H9 (cell line): ENCODE results near the gene PTCD1. TPM values are rescaled to one million over a fixed set of nuclear protein-coding genes. Genes with fewer than 3 reads are reported as not detected.

Experiments used
- DNase-seq: peaks from one replicate; pipeline ENCODE4 v3.0.0-alpha.2; 2017
- H2AFZ ChIP-seq: one replicate; pipeline ENCODE4 v1.6.1; 2013; ENCODE audit warnings: mild to moderate bottlenecking, low read length, control low read depth, moderate library complexity
- H2AK5ac ChIP-seq: 2 replicates; pipeline ENCODE4 v1.6.1; 2013; ENCODE audit warnings: low read length, control low read depth, mixed read lengths; ENCODE audit not compliant: insufficient read length
- H2BK120ac ChIP-seq: one replicate; pipeline ENCODE4 v1.6.1; 2013; ENCODE audit warnings: low read depth, mild to moderate bottlenecking, low read length, control low read depth, inconsistent platforms; ENCODE audit not compliant: poor library complexity, severe bottlenecking
- H2BK12ac ChIP-seq: 2 replicates; pipeline ENCODE4 v1.6.1; 2013; ENCODE audit warnings: low read length, control low read depth, mixed read lengths, low read depth; ENCODE audit not compliant: insufficient read length
- H2BK15ac ChIP-seq: 2 replicates; pipeline ENCODE4 v1.6.1; 2013; ENCODE audit warnings: low read depth, low read length, control low read depth
- H2BK20ac ChIP-seq: one replicate; pipeline ENCODE4 v1.6.1; 2013; ENCODE audit warnings: low read depth, mild to moderate bottlenecking, low read length, control low read depth, inconsistent platforms; ENCODE audit not compliant: poor library complexity, severe bottlenecking
- H2BK5ac ChIP-seq: 2 replicates; pipeline ENCODE4 v1.6.1; 2013; ENCODE audit warnings: low read length, control low read depth, mixed read lengths; ENCODE audit not compliant: insufficient read length
- H3K14ac ChIP-seq: 2 replicates; pipeline ENCODE4 v1.6.1; 2013; ENCODE audit warnings: low read length, control low read depth; ENCODE audit not compliant: insufficient read depth
- H3K18ac ChIP-seq: 2 replicates; pipeline ENCODE4 v1.6.1; 2013; ENCODE audit warnings: low read depth, mild to moderate bottlenecking, mixed read lengths, low read length, control low read depth; ENCODE audit not compliant: insufficient read length
- H3K23ac ChIP-seq: 2 replicates; pipeline ENCODE4 v1.6.1; 2013; ENCODE audit warnings: low read length, control low read depth, mixed read lengths, low read depth; ENCODE audit not compliant: insufficient read length
- H3K23me2 ChIP-seq: 2 replicates; pipeline ENCODE4 v1.6.1; 2013; ENCODE audit warnings: low read depth, mild to moderate bottlenecking, mixed read lengths, low read length, control low read depth; ENCODE audit not compliant: insufficient read length, poor library complexity, severe bottlenecking
- H3K27ac ChIP-seq: 2 replicates; pipeline ENCODE4 v1.5.1; 2013; ENCODE audit warnings: low read length, control low read depth, mixed read lengths, low read depth; ENCODE audit not compliant: insufficient read length
- H3K27me3 ChIP-seq: 2 replicates; pipeline ENCODE4 v1.6.1; 2013; ENCODE audit warnings: low read length, control low read depth, inconsistent platforms; ENCODE audit not compliant: insufficient read depth
- H3K4ac ChIP-seq: 2 replicates; pipeline ENCODE4 v1.6.1; 2013; ENCODE audit warnings: low read depth, mild to moderate bottlenecking, control low read depth, inconsistent platforms, low read length, moderate library complexity
- H3K4me1 ChIP-seq: 2 replicates; pipeline ENCODE4 v1.6.1; 2013; ENCODE audit warnings: low read length, control low read depth, inconsistent platforms; ENCODE audit not compliant: insufficient read depth
- H3K4me2 ChIP-seq: 2 replicates; pipeline ENCODE4 v1.6.1; 2013; ENCODE audit warnings: low read length, control low read depth, mixed read lengths; ENCODE audit not compliant: insufficient read length, insufficient read depth
- H3K56ac ChIP-seq: 2 replicates; pipeline ENCODE4 v1.6.1; 2013; ENCODE audit warnings: low read depth, mild to moderate bottlenecking, mixed read lengths, low read length, control low read depth; ENCODE audit not compliant: insufficient read length
- H3K79me1 ChIP-seq: 2 replicates; pipeline ENCODE4 v1.6.1; 2013; ENCODE audit warnings: low read depth, mild to moderate bottlenecking, moderate library complexity, low read length, control low read depth, inconsistent platforms; ENCODE audit not compliant: insufficient read depth, poor library complexity, severe bottlenecking
- H3K79me2 ChIP-seq: 2 replicates; pipeline ENCODE4 v1.6.1; 2013; ENCODE audit warnings: low read length, control low read depth, inconsistent platforms; ENCODE audit not compliant: insufficient read depth
- H3K9ac ChIP-seq: 2 replicates; pipeline ENCODE4 v1.6.1; 2013; ENCODE audit warnings: low read length, control low read depth, mixed read lengths; ENCODE audit not compliant: insufficient read length; ENCODE audit errors: extremely low read depth
- H3K9me3 ChIP-seq: one replicate; pipeline ENCODE4 v1.6.1; 2013; ENCODE audit warnings: low read depth, low read length, inconsistent platforms; ENCODE audit not compliant: control insufficient read depth
- H3T11ph ChIP-seq: one replicate; pipeline ENCODE4 v1.6.1; 2013; ENCODE audit warnings: mild to moderate bottlenecking, low read length, control low read depth, inconsistent platforms
- H4K20me1 ChIP-seq: one replicate; pipeline ENCODE4 v1.6.1; 2013; ENCODE audit not compliant: control insufficient read depth, insufficient read length, insufficient read depth
- H4K5ac ChIP-seq: 2 replicates; pipeline ENCODE4 v1.6.1; 2013; ENCODE audit warnings: low read depth, mild to moderate bottlenecking, mixed read lengths, low read length, control low read depth; ENCODE audit not compliant: insufficient read length
- H4K8ac ChIP-seq: replicated peaks from 2 replicates; pipeline ENCODE4 v1.6.1; 2013; ENCODE audit warnings: low read length, control low read depth, mixed read lengths, low read depth; ENCODE audit not compliant: insufficient read length
- H4K91ac ChIP-seq: 2 replicates; pipeline ENCODE4 v1.6.1; 2013; ENCODE audit warnings: low read depth, mild to moderate bottlenecking, moderate library complexity, mixed read lengths, low read length, control low read depth; ENCODE audit not compliant: insufficient read length
- H3K27ac Mint-ChIP-seq, 3 experiments: 2 replicates in 2 of 3; 3 replicates in 1 of 3; pipeline ENCODE4 v1.8.0; 2020 to 2021; ENCODE audit warnings: mixed read lengths in 3 of 3, mild to moderate bottlenecking in 1 of 3, moderate library complexity in 1 of 3
- H3K27me3 Mint-ChIP-seq: 2 replicates; pipeline ENCODE4 v1.8.0; 2021; ENCODE audit warnings: low read depth, mild to moderate bottlenecking, moderate library complexity, mixed read lengths
- H3K36me3 Mint-ChIP-seq, 3 experiments: 2 replicates in 2 of 3; 3 replicates in 1 of 3; pipeline ENCODE4 v1.8.0; 2020 to 2021; ENCODE audit warnings: low read depth in 3 of 3, mixed read lengths in 3 of 3; ENCODE audit not compliant: insufficient read depth in 1 of 3
- H3K4me1 Mint-ChIP-seq, 2 experiments: 2 replicates each; pipeline ENCODE4 v1.8.0; 2020; ENCODE audit warnings: mixed read lengths in 2 of 2
- H3K4me3 Mint-ChIP-seq, 2 experiments: 2 replicates in 1 of 2; 3 replicates in 1 of 2; pipeline ENCODE4 v1.8.0; 2020 to 2021; ENCODE audit warnings: mild to moderate bottlenecking in 2 of 2, mixed read lengths in 2 of 2, moderate library complexity in 1 of 2
- H3K9me3 Mint-ChIP-seq, 2 experiments: 2 replicates in 1 of 2; 3 replicates in 1 of 2; pipeline ENCODE4 v1.8.0; 2020; ENCODE audit warnings: mild to moderate bottlenecking in 2 of 2, mixed read lengths in 2 of 2, moderate library complexity in 1 of 2
- CTCF ChIP-seq: fragments of 200-600 bp; sonication (generic); conservative IDR thresholded peaks from 3 replicates; pipeline ENCODE4 v1.8.0; 2021; ENCODE audit warnings: antibody characterized with exemption, mild to moderate bottlenecking
- WGBS: extraction: QIAGEN DNeasy Blood & Tissue Kit; methylation state at CpG from one replicate; pipeline ENCODE4 v1.1.7; 2013; ENCODE audit warnings: missing lambda C conversion rate, low lambda C conversion rate, mixed read lengths; ENCODE audit not compliant: insufficient read length; ENCODE audit errors: extremely low coverage; 5-methylcytosine and 5-hydroxymethylcytosine counted together
- total RNA-seq: library from RNA; stranded (reverse); gene quantifications from 2 replicates; pipeline ENCODE4 v1.2.1, GENCODE V29; 2021

The PTCD1 gene
- total RNA-seq, 1 experiment from 2014 or later: 12.8 TPM

DNA sequence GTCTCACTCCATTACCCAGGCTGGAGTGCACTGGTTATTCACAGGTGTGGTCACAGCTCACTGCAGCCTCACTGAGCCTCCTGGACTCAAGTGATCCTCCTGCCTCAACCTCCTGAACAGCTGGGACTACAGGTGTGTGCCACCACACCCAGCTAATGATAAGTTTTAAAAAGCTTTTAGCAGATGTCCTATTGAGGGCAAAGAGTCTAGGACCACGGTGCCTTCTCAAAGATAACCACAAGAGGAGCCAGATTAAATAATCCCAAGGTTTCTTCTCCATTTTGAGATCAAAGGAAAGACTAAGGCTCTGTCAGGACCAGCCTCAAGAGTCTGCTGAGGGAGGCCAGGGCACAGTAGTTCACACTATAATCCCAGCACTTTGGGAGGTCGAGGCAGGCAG, 22.6 kb upstream of the PTCD1 start:
- Histone ChIP-seq H4K8ac (no peak overlapping the region), H2AFZ (no peak overlapping the region), H2AK5ac (no peak overlapping the region), H3K4ac (no peak overlapping the region), H4K5ac (no peak overlapping the region), H3T11ph (no peak overlapping the region), H2BK12ac (no peak overlapping the region), H2BK15ac (no peak overlapping the region), H3K4me1 (no peaks in the 10 kb centered on the region), H4K91ac (no peak overlapping the region), H2BK20ac (no peak overlapping the region), H2BK120ac (no peak overlapping the region), H3K27me3 (no peaks in the 10 kb centered on the region), H3K23me2 (peaks cover 6% of the 10 kb centered on the region), H3K9me3 (no peaks in the 10 kb centered on the region), H3K23ac (no peak overlapping the region), H3K4me2 (no peak overlapping the region), H3K9ac (no peak overlapping the region), H3K27ac (no peak overlapping the region), H3K18ac (no peak overlapping the region), H3K79me1 (peaks cover 11% of the 10 kb centered on the region), H2BK5ac (no peak overlapping the region), H3K56ac (no peak overlapping the region), H3K14ac (no peak overlapping the region), H3K79me2 (peaks cover 21% of the 10 kb centered on the region; the same call in 1 of the 2 replicates), H4K20me1 (no peaks in the 10 kb centered on the region)
- no peaks in the 10 kb centered on the region; the same call in none of the 2 replicates for H3K27me3 Mint-ChIP-seq
- 0 out of 5 replicates have a peak, but pooled peaks cover 2 to 3% of the 10 kb centered on the region in 2 experiments for H3K9me3 Mint-ChIP-seq
- no CpG with 5 or more reads among the region's 2 CpGs for WGBS
- DNase-seq: no peak
- H3K36me3 Mint-ChIP-seq: peaks cover 42 to 78% (median 62%) of the 10 kb centered on the region in 3 experiments
- peaks cover 8 to 9% of the 10 kb centered on the region in 2 experiments for H3K4me1 Mint-ChIP-seq
- H3K27ac Mint-ChIP-seq: no peak overlapping the region
- H3K4me3 Mint-ChIP-seq: no peak overlapping the region
- TF ChIP-seq CTCF: peak; percentile 26; the same call in 2 of the 3 replicates
